Esophagus mucosa (tissue), 1 donor: ENCODE data around the gene GRB10. TPM values are rescaled to one million over a fixed set of nuclear protein-coding genes. Genes with fewer than 3 reads are reported as not detected.
"Not testable (repeated sequence)": the region's sequence is repeated elsewhere in the genome, so short reads cannot be mapped to it uniquely, and the experiment has no call there.

Experiments
- ATAC-seq: fragments of 200-7000 bp; cut with Tn5 transposase; one replicate; pipeline ENCODE4 v1.9.1; 2020
- total RNA-seq: library from RNA; stranded (reverse); gene quantifications from one replicate; pipeline ENCODE4 v1.2.4, GENCODE V29; 2023
- donor health status: DM: yes; HTN: yes; CAD: no.

Gene GRB10
- total RNA-seq, 1 donor from 2014 or later = 14.2 TPM

DNA sequence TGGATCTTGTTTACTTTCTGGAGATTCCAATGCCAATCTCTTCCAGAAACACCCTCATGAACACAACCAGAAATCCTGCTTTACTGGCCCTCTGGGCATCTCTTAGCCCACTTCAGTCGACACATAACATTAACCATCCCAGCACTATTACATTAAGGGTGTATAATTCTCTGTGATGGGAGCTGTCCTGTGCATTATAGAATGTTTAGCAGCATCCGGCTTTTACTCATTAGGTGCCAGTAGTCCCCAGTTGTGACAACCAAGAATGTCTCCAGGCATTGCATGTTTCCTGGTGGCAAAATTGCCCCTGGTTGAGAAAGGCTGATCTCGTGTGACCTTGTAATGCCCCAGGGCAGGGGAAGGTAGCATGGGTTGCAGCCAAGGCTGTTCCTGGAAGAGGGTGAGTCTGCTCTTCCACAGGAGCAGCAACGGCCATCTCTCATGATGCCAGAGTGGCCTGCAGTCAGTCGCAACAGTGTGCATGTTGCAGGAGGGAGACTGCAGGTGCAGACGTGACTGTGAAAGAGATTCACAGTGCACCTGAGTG is 214.9 kb downstream of the GRB10 start:
- no peak for ATAC-seq

DNA sequence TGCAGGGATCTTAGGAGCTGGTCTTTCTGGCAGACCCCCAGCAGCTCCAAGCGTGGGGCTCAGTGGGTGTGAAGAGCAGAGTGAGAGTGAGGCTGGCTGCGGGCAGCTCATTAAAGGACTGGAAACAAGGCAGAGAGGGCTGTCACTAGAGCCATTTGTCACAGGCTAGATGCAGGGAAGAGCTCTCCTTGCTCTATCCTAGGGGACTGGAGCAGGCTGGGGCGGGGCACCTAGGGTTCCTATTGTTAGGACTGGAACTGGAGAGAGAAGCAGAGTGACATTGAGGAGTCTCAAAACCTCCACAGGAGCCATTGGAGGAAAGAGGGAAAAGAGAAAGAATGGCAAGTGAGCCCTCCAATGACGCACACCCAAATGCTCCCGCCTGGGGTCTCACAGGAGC is 216.7 kb downstream of the GRB10 start:
- ATAC-seq = no peak

DNA sequence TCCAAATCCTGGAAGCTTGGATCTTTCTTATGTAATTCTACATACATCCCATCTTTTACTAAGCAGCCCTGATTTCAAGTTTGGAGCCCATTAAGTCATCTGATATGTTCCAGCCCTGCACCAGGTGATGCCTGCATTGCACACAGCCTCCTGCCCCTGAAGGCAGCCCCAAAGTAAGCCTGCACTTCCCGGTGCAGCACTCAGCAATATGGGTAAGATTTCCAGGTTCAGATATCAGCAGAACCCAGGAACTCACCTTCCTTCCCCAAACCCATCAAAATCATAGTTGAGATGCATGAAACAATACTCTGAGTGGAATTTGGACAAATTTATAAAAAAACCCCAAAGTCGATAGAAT is 217.2 kb downstream of the GRB10 start:
- ATAC-seq = no peak

DNA sequence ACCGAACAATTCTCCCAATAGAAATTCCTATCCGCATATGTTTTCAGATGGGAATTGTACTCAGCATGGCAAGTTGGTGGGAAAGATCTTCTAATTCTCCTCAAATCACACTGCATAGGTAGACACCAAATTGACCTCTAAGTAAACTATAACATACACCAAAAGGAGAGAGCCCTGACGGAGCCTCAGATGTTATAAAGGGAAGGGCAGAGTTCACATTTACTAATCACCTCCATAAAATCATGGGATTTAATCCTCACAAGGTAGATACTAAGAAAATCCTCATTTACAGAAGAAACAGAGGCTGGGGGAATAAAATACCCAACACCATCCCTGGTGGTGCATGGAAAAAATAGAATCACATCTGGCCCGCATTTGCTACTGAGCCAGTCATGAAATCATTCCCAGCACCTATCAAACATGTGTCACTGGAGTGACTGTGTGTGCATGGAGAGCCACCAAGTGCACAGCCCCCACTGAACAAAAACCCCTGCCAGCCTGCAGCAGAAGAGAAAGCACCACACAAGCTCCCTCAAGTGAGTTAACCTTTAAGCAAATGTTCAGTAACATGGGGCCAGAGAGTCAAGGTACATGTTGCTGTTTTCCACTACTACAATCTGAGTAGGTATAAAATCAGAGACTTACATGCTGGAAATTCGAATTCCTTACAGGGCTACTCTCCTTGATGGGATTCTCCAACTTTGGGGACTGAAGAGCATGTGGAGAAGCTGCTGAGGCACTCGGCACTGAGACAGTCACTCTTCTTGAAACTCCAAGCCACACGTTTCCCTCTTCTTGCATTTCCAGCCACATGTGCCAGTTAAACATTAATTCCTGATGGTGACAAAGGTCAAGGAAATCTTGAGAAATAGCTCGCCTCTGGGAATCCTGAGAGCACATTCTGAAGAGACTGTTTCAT is 217.8 kb downstream of the GRB10 start, which contains the start of gene DDC:
Gene DDC (minus strand): TSS at position 766 of the 919 bp plus-strand sequence. CDS start 21,320 bp downstream, outside the sequence.
- no peak for ATAC-seq

DNA sequence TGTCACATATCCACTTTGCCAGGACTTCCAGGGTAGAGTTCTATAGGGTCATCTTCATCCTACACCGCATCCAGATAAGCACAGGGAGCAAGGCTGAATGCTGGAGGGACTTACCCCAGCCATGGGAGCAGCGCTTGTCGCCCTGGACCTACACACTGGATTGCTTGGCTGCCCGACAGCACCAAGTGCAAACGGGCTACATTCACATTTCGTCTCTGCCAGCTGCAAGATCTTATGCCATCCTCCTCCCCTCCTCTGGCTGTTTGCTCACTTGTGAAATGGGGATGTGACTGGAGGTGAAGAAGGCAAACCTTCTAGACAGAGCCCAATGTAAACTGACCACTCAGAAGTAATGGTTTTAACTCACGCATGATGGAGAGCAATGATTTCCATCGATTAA is 218.5 kb downstream of the GRB10 start:
- ATAC-seq = no peak

DNA sequence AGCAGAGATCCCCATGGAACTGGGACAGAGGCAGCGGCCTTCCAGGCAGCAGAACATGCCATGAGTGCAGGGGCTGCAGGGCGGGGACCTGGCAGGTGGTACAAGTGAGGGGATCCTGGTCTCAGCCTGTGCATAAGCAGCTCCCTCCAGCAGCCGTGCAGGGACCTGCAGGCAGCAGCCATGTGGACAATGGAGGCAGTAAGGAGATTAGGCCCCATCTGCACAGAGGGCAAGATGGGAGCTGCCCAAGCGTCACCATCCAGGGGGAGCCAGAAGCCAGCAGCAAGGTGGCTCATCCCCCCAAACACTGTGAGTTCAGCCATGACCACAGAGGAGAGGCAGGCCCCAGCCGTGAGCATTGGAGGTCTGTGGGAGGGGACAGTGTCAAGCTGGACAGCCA is 220.6 kb downstream of the GRB10 start:
- no peak for ATAC-seq

DNA sequence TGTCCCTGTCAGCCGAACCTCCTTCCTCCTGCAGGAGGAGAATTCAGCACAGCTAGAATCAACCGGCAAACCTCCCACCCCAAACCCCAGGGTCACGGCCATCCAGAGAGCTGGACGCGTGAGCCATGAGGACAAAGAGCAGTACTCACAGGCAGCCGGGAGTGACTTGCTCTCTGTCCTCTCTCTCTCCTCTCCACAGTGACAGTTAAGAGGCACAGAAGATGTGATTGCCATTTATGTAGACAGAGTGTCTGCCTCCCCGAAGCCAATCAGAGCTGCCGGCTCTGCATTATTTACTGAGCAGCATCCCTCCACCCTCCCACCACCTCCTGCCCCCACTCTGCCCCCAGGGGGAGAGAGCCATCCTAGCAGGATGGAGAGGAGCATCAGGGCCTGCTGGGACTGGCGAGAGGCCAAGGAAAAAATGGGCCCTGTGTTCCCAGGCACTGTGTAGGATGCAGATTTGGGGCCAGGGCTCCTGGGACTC is 221.8 kb downstream of the GRB10 start:
- no peak for ATAC-seq

DNA sequence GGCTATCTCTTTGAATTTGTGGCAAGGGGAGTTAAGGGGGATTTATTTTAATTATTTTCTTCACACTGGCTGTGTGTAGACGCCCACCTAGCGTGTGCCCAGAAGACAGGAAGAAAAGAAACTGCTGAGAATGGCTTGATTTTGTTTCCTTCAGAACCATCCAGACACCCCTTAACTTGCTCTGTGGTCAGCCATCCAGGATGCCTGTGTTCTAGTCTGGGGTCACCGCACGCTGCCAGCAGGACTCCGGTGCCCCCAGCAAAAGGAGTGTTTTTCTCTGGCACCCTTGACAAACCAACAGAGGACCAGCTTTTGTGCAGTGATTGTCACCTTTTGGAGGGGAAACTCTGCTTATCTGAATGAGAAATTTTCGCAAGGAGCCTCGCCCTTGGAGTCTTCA is 222.8 kb downstream of the GRB10 start:
- ATAC-seq = no peak

DNA sequence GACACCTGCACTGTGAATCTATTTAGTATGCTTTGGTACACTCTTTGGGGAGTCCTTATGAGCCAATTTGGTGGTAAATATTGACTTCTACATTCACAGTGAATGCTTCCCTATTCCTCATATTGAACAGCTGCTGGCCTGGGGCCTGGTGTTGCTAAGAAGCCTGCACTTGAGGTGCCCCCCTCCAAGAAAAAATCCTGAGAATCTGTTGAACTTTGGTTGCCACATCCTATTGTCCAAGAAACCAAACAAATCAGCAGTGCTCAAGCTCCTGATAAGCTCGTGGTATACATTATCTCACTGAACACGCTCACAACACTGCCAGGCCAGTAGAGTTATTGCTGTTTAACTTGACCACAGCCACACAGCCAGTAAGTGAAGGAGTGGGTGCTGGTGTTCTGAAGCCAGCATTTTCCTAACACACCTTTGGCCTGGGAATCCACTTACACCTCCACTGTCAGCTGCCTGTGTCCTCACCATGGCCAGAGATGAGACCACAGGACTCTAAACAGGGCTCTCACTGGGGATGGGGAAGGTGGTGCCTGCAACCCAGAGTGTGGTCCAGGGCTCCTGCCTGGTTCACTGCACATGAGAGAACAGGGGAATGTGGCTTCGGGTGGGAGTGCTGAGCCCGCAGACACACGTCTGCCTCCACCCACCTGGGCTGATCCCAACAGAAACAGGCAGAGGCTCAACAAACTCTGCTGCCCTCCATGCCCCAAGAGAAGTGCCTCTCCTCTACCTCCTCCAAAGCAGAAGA is 224.2 kb downstream of the GRB10 start:
- no peak for ATAC-seq

DNA sequence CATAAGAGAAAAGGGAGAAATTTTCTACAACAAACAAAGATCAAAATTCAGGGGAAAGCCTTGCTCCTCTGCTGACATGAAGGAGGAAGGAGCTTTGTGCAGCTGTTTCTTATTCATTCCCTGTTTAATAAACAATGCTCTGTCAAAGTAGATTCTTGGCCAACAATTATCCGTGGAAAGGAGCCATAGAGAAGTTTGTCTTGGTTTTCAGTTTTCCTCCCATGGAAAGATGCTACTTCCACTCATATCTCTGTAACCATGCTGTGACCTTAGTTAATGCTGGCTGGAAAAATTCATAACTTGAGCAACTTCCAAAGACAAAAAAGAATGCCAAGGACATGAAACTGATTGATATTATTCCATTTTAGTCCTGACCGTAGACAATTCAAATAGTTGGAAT is 225.6 kb downstream of the GRB10 start:
- ATAC-seq = no peak

DNA sequence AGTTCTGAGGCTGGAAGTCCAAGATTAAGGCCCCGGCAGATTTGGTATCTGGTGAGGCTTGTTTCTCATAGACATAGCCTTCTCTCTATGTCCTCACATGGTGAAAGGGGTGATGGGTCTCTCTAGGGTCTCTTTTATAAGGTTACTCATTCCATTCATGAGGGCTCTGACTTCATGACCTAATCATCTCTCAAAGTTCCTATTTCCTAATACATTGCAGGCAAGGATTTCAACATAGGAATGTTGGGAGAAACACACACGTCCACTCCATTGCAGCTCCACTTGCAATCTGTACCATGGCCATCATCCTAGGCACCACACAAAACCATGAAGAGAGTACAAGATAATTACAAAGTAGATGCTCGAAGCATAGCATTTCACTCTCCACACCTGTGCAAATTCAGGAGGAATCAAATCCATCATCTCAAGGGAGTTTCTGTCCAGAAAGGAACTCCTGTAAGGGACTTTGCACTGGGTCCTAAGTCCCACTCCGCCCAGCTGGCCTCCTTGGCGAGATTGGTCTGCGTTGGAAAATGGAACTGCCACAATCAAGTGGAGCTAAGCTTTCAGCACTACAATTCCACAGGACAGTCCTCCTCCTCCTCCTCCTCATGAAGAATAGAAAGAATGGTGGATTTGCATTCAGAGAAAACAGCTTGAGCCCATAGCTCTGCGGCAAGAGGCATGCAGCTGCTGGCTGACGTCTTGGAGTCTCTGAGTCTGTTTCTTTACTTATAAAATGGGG is 226.3 kb downstream of the GRB10 start:
- no peak for ATAC-seq

DNA sequence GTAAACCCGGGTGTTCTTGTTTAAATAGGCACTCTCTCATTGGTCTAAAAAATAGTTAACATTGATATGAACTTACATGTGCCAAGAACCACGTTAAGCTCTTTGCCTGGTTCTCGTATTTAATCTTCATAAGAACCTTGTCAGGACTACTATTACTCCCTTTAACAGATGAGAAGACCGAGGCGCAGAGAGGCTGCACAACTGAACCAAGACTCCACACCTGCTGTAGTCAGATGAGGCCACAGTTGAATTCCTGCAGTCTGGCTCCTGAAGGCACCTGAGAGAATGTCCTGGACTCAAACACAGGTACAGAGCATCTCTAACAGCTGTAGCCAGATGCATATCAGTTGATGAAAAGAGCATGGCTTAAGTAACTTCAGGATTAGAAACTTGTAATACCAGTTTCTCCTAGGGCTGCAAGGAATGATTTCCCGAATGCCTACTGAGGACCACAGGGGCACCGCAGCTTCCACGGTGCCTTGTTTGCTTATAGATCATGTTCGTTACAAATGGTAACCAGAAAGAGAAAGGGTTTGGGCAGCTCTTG is 227.0 kb downstream of the GRB10 start:
- no peak for ATAC-seq

DNA sequence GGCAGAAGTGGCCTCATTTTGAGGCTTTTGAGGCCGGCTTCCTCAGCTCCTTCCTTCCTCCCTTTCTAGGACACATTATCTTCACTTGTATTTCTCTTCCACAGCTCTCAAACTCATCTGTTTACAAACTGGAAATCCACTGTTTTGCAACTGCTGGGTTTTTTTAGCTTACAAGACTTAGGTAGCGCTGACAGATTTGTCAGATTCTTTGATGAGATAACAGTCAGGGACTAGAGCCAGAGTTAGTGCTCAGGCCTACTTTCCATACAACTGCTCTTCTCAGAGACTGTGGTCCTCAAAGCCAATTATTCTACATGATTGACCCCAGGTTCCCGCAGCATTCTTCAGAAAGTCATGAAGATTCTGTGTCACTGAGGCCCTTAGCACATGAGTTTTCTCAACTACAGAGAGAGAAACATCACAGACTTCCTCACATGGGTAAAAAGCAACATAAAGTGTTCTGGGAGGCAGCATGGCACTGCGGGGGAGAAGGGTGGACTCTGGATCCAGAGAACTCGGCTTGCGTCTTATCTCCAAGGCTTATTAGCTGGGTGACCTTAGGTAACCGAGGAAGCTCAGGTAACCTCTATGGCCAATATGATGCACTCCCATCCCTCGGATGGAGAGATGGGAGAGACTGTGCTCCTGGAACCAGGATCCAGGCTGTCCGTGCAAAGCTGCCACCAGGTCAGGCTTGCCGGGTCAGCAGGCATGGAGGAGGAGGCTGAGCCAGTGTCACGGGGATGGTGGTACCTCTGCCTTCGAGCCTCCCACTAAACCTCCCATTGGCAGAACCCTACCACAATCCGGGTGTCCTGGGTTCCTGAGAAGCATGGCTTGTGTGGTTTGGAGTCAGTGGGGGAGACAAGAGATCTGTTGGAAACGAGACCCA is 228.0 kb downstream of the GRB10 start:
- ATAC-seq = no peak

DNA sequence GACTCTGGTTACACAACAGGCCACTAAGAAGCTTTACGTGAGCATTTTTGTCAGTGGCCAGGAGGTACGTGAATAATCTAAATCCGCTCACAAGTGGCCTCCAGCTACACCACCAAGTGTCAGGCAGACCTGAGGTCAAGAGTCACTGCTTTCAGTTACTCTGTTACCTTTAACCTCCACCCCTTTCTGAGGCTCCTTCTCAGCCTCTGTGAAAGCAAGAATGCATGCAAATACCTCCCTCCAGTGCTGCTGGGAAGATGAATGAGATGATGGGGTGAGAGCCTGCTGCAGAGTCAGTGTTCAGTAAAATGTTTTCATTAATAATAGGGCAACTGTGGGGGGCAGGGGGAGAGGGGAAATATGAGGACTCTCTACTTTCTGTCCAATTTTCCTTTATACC is 228.7 kb downstream of the GRB10 start:
- ATAC-seq = no peak

DNA sequence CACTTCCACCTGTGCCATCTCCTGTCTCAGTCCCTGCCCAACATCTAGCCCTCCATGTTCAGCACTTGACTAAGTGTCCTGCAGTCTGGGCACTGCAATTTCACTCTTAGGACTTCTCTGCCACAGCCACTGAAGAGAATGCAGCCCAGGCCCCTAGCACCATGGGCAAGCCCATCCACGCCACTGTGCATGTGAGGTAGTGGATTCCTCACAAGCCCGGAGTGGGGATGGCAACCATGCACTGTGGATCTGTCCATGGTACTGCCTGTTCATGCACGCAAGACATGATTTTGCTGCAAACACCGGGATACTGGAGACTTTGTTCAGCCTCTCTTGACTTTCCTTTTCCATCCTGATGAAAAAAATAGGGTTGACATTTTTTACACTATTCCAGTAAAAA is 229.8 kb downstream of the GRB10 start:
- ATAC-seq = no peak

DNA sequence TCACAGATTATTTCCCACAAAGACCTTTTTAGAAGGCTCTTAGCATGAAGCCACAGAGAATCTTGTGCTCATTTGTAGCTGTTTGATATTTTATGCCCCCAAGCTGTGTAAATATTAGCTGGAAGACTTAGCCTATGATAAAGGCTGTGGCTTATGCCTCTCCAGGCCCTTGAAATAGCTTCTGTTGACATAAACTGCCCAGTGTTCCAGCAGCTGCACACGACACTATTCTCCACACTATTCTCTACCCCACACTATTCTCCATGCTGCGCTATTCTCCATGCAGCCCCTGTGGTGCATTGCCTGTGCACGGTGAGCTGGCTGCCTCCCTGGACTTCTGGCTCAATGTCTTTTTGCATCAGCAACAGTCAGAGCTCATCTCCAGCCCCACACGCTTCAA is 230.6 kb downstream of the GRB10 start:
- no peak for ATAC-seq

DNA sequence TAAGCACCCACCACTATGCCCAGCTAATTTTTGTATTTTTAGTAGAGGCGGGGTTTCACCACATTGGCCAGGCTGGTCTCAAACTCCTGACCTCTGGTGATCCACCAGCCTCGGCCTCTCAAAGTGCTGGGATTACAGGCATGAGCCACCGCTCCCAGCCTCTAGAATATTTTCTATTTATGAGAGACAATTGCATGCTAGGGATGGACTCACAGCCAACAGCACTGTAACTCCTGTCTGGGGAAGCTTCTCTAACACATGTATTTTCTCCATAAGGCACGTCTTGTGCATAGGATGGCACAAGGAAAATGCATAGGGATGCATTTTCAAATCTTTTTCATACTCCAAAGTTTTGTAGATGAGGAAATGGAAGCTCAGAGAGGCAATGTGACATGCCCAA is 237.1 kb downstream of the GRB10 start:
- not testable (repeated sequence) for ATAC-seq

DNA sequence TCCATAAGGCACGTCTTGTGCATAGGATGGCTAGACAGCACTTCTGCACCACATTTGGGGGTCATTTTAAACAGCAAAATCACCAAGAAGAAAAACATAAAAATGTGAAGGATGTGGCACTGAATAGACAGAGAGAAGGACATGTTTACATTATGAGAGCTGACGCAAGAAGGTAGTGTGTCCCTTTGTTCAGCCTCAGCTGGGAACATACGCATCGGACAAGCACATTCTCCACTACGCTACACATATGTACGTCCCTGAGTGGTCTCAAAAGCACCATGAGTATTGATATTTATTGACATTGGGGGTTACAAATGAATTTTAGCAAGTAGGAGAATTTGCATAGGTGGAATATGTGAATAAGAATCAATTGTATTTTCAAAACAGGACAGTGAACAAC is 237.7 kb downstream of the GRB10 start:
- no peak for ATAC-seq

DNA sequence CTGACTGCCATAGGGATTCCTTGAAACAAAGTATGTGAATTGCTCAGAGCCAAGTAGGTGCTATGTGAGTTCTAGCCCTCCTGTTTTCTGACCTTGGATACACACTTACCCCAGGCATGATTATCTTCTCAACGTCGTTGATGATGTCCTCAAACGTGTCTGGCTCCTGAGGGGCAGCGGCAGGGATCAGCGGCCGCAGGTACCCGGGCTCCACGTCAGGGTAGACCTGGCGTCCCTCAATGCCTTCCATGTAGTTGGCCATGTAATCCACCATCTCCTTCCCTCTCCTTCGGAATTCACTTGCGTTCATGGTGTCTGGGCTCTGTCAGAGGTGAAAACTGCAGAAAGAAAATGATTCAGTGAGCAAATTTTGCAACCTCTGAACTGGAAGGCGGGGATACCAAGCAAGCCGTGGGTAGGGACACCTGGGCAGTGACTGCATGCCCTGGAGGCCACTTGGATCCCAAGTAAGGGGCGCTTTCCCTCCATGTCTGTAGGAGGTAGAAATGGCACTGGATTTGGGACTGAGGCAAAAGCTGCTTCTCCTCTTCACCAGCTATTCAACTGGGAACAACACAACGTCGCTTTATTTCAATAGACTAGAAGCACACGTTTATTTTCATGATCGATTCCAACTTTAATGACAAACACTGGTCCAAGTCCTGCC is 238.8 kb downstream of the GRB10 start:
- no peak for ATAC-seq

DNA sequence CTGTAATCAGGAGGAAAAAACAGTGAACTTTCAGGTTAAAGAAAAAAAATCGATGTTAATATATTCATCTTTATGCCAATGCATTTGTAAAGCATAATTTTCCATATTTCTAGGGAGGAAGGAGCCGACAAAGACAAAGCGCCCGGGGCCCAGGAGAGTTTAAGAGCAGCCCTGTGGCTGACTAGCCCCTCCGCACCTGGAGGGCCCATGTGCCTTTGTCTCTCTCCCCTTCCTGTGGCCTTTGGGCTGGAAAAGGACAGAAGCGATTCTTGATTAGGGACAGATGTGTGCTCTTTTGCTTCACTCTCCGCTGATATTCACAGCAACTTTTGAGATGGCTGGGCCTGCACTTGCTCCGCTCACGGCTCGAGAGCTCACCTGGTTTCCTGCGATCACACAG is 240.6 kb downstream of the GRB10 start:
- ATAC-seq = no peak
